ENCODE measurements around the gene HNRNPL. TPM values are rescaled to one million over a fixed set of nuclear protein-coding genes. Genes with fewer than 3 reads are reported as not detected.

HNRNPL gene
- total and polyA plus RNA-seq, 9 of the 15 experiments (the other 6 are each of a cell fraction or from before 2014, with no cell fraction given) = 39.5 to 610 (median 299) TPM

DNA sequence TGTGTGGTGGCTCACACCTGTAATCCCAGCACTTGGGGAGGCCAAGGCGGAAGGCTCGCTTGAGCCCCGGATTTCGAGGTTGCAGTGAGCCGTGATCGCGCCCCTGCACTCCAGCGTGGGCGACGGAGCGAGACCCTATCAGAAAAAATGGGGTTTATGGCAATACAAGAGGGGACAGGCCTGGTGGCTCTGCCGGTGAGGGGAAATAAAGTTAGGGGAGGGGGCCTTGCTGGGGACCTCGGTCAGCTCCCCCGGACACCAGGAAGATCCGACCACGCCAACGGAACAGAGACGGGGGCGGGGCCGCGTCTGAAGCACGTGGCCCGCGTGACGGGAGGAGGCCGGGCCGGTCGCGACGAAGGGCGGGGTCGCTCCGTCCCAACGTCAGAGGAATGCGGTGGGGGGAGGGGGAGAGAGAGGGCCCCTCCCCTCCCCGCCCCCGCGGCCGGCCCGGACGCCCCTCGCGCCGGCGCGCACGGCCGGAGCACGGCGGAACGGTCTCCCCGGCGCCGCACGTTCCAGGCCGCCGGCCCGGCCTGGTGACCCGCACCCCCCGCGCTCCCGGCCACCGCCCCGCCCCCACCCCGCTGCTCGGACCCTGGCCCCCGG, 1.9 kb upstream of the HNRNPL start (continued):
- no peak for TF ChIP-seq CEBPZ (IDR thresholded peaks at IDR 0.05; ENCODE audit: borderline replicate concordance, low read depth, low read length)
- TF ChIP-seq SRSF7 (optimal IDR thresholded peaks at IDR 0.05; ENCODE audit: low read depth, low read length) = no peak
- no peak for TF ChIP-seq IRF2 (CRISPR knock-in tag; IDR thresholded peaks at IDR 0.05)
- no peak for TF ChIP-seq SAFB2 (IDR thresholded peaks at IDR 0.05; ENCODE audit: borderline replicate concordance, low read depth, low read length, severe bottlenecking)
- TF ChIP-seq POLR2H (tag; IDR thresholded peaks at IDR 0.05; ENCODE audit: low read depth) = peak; percentile 70
- no peak for TF ChIP-seq KLF16 (IDR thresholded peaks at IDR 0.05)
- TF ChIP-seq PTBP1 (IDR thresholded peaks at IDR 0.05; ENCODE audit: low read depth, low read length) = no peak
- TF ChIP-seq CREM (IDR thresholded peaks at IDR 0.05; ENCODE audit: low read depth) = peak; percentile 97
- peak; percentile 44 for TF ChIP-seq GABPA (tag; conservative IDR thresholded peaks at IDR 0.05; ENCODE audit: low read depth)
- TF ChIP-seq, protein P1, sequence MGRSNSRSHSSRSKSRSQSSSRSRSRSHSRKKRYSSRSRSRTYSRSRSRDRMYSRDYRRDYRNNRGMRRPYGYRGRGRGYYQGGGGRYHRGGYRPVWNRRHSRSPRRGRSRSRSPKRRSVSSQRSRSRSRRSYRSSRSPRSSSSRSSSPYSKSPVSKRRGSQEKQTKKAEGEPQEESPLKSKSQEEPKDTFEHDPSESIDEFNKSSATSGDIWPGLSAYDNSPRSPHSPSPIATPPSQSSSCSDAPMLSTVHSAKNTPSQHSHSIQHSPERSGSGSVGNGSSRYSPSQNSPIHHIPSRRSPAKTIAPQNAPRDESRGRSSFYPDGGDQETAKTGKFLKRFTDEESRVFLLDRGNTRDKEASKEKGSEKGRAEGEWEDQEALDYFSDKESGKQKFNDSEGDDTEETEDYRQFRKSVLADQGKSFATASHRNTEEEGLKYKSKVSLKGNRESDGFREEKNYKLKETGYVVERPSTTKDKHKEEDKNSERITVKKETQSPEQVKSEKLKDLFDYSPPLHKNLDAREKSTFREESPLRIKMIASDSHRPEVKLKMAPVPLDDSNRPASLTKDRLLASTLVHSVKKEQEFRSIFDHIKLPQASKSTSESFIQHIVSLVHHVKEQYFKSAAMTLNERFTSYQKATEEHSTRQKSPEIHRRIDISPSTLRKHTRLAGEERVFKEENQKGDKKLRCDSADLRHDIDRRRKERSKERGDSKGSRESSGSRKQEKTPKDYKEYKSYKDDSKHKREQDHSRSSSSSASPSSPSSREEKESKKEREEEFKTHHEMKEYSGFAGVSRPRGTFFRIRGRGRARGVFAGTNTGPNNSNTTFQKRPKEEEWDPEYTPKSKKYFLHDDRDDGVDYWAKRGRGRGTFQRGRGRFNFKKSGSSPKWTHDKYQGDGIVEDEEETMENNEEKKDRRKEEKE (IDR thresholded peaks at IDR 0.05; ENCODE audit: borderline replicate concordance in 1 of 2, control insufficient read depth in 1 of 2, low read depth in 2 of 2, low read length in 1 of 2) = no peak
- TF ChIP-seq, protein P2, sequence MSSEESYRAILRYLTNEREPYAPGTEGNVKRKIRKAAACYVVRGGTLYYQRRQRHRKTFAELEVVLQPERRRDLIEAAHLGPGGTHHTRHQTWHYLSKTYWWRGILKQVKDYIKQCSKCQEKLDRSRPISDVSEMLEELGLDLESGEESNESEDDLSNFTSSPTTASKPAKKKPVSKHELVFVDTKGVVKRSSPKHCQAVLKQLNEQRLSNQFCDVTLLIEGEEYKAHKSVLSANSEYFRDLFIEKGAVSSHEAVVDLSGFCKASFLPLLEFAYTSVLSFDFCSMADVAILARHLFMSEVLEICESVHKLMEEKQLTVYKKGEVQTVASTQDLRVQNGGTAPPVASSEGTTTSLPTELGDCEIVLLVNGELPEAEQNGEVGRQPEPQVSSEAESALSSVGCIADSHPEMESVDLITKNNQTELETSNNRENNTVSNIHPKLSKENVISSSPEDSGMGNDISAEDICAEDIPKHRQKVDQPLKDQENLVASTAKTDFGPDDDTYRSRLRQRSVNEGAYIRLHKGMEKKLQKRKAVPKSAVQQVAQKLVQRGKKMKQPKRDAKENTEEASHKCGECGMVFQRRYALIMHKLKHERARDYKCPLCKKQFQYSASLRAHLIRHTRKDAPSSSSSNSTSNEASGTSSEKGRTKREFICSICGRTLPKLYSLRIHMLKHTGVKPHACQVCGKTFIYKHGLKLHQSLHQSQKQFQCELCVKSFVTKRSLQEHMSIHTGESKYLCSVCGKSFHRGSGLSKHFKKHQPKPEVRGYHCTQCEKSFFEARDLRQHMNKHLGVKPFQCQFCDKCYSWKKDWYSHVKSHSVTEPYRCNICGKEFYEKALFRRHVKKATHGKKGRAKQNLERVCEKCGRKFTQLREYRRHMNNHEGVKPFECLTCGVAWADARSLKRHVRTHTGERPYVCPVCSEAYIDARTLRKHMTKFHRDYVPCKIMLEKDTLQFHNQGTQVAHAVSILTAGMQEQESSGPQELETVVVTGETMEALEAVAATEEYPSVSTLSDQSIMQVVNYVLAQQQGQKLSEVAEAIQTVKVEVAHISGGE (CRISPR knock-in tag; IDR thresholded peaks at IDR 0.05) = peak in 1 of 3 experiments; percentile 75; a peak in 3 of 6 replicates
- TF ChIP-seq, protein P3, sequence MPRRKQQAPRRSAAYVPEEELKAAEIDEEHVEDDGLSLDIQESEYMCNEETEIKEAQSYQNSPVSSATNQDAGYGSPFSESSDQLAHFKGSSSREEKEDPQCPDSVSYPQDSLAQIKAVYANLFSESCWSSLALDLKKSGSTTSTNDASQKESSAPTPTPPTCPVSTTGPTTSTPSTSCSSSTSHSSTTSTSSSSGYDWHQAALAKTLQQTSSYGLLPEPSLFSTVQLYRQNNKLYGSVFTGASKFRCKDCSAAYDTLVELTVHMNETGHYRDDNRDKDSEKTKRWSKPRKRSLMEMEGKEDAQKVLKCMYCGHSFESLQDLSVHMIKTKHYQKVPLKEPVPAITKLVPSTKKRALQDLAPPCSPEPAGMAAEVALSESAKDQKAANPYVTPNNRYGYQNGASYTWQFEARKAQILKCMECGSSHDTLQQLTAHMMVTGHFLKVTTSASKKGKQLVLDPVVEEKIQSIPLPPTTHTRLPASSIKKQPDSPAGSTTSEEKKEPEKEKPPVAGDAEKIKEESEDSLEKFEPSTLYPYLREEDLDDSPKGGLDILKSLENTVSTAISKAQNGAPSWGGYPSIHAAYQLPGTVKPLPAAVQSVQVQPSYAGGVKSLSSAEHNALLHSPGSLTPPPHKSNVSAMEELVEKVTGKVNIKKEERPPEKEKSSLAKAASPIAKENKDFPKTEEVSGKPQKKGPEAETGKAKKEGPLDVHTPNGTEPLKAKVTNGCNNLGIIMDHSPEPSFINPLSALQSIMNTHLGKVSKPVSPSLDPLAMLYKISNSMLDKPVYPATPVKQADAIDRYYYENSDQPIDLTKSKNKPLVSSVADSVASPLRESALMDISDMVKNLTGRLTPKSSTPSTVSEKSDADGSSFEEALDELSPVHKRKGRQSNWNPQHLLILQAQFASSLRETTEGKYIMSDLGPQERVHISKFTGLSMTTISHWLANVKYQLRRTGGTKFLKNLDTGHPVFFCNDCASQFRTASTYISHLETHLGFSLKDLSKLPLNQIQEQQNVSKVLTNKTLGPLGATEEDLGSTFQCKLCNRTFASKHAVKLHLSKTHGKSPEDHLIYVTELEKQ (CRISPR knock-in tag; IDR thresholded peaks at IDR 0.05) = no peak
